ENCODE results near the gene STK40.

STK40 gene

DNA sequence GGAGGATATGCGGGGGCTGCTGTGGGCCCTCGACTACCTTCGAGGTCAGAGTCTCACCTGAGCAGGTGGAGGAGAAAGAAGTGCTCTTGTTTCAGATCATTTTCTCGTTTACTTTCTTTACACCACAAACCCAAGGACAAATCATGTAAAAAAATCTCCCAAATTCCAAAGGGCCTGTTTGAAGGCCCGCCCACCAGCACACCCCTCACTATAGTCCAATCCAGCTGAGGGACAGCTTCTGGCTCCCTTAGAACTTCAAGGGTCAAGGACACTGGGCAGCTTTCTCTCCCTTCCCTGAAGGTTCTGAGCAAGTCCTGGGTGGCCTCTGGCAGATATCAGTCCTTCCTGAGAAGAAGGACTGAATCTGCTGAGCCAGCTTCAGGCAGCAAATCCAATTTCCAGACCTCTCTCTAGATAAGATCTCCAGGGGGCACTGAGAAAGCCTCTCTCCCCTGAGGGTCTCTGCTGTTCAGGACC is 5.5 kb downstream of the STK40 start:
- DNase-seq: no peak

DNA sequence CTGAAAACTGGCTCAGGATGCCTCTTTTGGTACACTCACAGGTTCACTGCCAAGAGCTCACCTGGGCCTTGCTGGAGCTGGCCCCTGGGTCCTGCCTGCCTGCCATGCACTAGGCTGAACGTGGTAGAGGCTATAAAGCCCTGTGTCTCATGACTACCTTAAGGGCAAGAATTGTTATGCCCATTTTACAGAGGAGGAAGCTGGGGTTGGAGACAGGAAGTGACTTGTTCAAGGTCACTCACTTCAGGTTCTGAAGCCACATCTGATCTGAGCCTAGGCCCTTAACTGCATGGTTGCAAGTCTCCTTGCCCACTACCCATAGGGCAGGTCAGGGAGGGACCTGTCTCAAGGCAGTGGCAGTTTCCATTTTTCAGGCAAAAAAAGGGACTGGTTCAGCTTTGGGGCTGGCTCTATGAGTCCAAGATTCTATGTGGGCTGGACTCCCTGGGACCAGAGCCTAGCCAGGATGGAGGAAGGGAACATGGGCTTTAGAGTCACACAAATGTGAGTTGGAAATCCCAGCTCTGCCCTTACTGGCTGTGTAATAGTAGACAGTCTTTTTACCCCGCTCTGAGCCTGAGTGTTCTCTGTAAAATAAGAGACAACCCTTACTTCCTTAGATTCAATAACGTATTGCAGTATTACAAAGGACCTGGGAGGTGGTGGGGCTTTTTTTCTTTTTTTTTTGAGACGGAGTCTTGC is 7.8 kb downstream of the STK40 start:
- no peak for DNase-seq

DNA sequence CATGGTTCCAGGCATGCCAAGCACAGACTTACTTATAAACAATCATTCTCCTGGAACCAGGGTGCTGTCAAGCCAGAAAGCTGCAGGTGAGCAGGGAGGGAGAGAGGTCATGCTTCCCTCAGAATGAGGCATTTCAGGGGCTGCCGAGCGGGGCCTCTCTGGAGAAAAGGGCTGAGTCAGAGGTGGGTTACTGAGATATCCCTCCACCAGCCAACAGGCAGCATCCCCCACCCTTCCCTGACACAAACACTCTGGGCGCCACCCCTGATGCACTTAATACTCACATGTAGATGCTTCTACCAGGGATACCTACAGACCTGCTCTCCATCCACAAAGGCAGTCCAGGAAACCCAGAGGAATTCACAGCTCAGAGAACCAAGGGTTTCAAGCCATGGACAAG is 13.1 kb downstream of the STK40 start:
- DNase-seq: no peak

DNA sequence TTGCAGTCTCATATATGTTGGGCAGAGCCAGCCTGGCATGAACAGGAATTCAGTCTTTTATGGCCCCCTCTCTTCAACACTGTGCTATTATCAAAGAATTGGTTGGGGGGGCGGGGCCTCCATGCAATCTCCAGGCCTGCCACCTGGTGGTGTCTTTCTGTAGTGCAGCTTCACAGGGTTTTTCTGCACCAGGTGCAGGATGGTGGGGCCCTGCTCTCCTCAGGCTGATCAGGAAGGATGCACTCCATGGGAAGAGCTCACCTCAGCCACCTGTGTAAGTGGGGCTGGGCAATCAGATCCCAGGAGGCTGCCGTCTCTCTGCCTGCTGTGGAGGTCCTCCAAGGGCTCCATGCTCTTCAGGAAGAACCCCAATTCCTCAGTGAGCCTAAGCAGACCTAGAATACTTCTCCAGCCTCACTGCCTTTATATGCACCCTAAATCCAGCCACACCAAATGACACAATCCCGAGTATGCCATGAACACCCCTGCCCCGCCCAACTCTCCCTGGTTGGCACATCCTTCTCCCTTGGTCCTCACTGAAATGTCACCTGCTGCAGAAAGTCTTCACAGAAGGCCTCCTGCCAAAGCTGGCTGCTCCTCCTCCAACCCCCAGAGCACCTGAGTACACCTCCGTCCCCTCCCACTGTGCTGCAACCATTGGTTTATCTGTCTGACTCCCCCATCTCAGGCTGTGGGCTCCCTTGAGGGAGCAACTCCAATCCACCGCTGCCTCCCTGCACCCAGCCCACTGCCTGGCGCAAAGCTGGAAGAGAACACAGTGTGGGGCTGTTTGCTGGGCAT is 16.5 kb downstream of the STK40 start:
- peak; percentile 67 for DNase-seq

DNA sequence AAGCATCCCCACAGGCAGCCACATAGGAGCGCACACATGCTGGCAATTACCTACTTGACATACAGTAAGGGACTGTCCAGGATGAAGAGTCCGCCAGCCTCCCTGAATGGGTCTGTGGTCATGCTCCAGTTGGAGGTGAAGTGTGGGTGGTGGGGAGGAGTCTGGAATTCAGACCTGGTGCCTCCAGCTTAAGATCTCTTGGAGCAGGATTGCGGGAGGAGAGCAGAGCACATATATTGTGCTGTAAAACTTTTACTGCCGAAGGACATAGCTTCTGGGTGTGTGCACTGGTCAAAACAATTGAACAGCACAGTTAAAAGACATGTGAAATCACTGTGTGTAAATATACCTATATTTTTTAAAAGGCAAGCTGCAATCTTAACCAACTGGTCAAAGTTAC is 17.9 kb downstream of the STK40 start:
- no peak for DNase-seq

DNA sequence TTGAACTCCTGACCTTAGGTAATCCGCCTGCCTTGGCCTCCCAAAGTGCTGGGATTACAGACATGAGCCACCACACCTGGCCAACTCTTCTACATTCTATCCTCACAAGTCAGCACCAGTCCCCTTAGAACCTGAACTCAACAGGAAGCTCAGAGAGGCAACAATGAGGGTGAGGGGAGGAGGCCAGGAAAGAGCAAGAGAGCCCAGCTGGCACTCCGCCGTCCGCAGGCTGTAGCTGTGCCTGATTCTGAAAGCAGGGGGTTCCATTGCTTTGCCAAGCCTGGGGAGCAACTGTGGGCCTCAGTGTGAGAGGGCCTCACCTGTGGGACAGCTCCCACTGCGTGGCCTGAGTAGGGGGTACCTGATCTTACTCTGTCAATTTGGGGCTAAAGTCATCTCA is 18.7 kb downstream of the STK40 start:
- DNase-seq: no peak

DNA sequence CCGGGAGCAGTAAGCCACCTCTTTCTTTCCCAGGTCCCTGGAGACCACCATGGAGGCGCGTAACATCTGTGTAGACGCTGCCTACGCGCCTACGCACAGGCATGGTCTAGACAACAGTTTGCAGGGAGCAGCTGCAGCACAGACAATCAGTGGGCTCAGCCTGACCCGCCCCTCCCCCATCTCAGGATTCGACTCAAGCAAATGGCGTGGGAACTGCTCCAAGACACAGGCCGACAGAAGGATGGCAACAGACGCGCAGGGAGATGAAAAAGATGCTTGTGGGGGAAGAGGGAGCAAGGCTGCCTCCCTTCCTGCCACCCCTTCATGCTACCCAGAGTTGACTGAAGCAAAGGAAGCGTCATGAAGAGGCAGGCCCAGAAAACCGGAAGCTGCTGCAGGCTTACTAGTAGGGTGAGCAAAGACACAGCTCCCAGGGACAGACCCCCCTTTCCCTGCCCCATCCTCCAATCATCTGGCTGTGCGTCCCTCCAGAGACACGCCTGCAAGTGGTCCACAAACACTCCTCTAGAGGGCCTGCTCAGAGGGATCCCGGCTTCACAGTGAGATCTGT is 19.5 kb downstream of the STK40 start:
- DNase-seq: peak; percentile 49

DNA sequence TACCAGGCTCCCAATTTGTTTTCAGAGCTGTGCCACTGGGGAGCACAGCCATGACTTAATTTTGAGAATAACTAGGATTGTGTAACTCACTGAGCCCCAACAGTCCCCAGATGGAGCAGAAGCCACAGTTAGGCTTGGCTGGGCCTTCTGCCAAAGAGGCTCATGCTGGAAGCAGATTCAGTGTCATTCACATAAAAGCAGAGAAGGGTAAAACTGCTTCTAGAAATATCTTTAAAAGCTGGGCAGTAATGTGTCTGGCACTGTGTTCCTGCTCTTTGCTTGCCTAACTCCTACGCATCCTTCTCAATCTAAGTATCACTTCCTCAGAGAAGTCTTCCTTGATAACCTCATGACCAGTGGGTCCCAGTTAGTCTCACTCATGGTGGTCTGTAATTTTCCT is 20.3 kb downstream of the STK40 start:
- no peak for DNase-seq

DNA sequence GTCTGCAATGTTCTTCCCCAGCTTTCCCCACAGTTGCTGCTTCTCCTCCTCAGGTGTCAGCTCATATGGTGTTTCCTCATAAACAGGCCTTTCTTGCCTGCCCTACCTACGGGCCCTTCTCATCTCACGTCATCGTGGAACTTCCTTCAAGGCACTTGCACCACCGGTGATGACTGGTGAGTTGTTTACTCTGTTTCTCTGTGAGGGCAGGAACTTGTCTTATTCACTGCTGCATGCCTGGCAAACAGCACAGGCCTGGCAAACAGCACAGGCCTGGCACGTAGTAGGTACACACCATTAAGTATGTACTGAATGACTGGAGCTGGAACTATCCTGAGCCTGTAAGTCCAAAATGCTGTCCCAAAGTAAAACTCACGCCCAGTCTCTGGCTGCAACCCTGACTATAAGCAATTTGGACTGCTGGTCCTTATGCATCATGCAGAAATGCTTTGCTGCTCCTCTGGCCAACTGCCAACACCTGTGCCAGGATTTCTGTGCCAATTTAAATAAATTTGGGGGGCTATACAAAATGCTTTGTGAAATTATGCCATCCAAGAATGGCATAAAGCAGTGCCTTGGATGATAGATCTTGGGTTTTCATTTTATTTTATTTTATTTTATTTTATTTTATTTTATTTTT is 25.7 kb downstream of the STK40 start:
- no peak for DNase-seq

DNA sequence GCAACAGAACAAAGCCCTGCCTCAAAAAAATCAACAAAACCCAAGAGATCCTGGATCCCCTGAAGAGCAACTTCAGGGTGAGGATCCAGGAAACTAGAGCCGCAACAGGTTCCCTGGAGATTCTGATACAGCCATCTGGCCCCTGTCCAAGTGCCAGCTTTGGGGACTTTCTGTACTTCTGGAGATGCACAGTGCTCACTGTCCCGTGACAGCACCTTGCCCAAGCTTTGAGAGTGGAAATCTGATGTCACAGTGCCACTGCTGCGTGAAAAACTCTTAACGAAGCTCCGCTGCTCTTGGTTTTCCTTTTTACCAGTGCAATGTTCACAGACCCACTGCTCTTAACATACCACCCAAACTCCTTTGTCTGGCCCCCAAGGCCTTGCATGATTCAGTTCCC is 26.3 kb downstream of the STK40 start:
- no peak for DNase-seq

DNA sequence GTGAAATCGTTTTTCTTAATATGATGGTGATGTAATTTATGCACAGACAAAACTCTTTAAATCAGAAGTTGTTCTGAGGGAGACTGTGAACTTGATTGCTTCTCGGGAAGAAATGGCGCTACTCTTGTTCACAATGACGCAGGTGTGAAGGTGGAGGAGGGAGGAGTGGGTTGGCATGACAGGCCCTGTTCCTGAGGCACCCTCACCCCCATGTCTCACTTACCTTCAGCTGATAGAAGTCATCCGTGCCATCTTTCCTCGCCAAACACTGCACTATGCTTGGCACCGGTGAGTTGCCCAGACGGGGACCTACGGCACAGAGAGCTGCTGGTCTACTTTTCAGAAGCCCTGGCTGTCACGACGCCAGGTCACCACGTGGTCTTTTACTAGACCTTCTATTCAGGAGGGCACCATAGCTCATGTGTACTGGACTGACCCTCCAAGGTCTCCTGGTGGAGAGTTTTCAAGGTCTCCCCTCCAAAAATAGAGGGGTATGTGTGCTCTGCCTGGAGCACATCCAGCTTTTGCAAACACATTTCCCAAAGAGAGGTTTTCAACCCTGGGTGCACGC is 27.1 kb downstream of the STK40 start:
- DNase-seq: no peak

DNA sequence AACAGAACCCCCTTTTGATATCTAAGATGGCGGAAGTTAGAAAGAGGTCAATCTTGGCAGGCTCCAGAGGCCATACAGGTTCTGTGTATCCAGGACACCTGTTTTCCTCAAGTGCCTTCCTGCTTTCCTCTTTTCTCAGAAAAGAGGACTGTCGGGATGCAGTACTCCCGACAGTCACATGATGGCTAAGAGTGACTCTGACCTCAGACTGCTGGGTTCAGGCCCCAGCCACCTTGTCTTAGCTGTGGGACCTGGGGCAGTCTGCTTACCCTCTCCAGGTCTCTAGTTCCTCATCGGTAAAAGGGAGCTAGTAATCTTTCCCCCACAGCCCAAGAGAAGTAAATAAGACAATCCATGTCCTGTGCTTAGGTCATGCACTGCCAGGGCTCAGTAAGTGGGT is 29.9 kb downstream of the STK40 start:
- DNase-seq: no peak

DNA sequence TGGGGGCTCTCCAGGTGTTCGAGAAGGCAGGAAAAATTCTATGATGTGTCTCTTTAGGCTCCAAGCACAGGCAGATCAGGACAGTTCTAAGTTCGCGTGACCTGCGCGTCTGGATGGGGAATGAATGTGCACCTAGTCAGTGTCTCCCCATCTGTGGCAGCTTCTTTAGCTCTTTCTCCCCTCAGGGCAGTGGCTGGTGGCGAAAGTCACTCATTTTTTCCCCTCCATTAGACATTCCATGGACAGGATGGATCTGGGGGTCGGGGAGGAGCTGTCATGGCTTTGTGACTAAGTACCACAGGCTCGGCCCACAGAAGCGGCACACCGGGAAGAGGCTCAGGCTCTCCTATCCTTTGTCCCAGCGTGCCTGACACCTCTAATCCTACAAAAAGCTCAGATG is 31.2 kb downstream of the STK40 start:
- DNase-seq: no peak

DNA sequence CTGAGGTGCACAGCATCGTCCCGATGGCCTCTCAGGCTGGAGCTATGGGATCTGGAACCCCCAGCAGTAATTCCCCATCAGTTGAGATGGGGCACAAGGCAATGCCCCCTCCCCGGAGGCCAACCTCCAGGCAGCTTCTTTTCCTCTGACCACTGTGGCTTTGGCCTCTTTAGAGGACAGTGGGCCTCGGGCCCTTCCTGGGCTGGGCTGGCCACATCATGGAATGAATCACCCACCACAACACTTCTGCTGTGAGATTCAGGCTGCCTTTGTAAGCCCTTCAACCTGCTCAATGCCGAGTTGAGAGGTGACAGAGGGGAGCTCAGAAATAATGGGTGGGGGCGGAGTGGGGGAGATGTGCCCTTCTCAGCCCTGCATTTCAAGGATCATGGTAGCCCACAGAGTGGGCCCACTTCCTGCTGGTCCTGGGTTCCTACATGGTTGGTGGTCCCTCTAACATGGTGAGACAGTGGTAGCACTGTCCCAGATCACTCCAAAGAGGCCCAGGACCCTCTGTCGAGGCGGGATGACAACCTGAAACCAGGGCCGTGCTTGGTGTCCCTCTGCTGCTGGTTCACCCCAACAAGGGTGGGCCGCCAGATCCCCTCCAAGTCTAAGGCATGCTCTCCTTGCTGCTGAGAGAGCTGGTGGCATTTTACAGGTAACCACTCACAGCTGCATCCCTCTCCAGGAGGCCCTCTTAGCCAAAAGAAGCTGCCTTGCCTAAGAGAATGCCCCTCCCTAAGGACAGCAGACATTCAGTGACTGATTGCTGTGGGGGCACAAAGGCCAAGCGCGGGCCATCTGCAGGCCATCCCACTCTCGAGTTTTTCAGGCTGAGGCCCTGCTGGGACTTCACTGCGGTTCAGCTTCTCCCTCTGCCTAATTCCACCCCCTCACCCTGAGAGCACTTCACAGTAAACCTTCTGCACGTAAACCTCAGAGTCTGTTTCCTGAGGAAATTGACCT is 32.5 kb downstream of the STK40 start:
- no peak for DNase-seq

DNA sequence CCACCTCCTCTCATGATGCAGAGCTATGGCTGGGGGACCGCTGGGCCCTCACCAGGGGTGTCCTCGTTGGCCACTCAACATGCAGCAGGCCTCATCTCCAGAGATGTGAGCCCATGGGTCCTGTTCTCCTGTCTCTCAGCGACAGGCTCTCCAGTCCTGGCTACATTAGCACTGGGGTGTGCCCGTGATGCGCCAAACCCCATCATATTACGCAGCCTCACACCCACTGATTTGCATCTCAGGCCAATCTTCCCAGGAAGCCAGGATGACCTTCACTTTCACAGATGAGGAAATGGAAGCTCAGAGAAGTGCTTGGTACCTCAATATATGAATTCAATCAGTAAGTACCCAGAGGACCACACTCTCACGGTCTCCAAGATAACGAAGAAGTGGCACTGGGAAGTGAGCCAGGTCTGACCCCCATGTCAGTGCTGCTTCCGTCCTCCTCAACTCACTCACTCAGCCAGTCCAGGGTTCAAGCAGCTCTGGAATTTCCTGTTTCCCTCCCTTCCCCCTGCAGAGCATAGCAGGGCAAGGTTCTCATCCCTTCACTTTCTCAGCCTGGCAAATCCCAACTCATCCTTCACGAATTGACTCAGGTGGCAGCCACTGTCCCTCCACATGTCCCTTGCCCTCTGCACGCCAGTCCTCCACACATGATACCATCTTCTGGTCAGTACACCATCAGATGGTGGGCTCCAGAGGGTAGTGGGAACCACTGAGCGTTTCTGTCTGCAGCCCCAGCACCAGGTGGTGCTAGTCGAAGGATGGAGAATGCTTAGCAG is 33.4 kb downstream of the STK40 start:
- no peak for DNase-seq

DNA sequence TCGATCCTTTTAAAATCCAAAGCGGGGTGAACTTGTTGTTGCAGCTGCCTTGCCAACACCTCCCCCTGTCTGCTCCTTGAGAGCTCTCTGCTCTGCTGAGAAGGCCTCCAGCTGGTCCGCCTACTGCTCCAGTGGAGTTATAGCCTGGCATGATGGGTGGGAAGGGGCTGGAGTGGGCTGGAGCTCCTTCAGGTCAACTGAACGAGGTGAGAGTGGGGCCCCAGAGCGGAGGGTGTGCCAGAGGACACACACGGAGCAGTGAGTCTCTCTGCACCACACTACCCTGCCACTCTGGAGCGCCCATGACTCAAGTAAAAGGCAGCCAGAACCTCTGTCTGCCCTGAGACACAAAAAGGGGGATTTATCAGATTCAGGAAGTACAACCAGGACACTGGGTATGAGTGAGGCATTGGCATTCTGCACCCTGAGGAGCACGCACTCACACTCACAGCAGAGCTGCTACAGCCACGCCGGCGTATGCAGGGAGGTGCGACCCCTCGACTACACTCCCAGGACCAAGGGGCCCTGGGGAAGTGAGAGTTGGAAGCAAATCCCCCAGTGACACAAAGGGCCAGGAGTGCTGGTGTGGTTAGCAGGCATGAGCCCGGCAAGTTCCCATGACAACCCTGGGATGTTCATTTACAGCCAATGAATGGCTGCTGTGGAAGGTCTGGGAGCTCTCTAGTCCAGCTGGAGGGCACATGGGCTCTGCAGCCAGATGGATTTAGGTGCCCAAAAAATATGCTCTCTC is 34.3 kb downstream of the STK40 start:
- no peak for DNase-seq

DNA sequence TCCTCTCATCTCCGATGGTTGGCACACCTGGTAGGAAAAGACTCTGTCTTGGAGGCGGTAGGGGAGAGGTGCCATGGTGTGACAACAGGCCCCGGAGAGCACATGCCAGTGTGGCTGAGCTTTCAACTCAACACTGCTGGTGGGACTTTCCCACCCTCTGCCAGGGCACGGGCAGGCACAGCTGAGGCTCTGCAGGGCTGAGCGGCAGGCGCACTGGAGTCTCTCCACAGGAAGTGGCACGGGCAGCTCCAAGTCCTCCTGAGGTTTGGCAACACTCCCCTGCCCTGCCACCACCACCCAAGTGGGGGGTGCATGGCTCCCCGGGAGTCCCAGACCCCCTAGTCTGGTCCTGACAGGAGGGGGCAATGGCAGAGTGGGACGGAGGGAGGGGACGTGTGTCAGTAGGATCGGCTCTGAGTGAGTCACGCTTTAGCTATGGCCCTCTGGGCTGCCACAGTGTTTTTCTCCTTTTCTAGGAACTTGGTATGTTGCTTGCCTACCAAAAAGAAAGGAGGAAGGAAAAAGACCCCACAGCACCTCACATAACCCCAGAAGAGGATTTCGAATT is 35.0 kb downstream of the STK40 start:
- DNase-seq: no peak

DNA sequence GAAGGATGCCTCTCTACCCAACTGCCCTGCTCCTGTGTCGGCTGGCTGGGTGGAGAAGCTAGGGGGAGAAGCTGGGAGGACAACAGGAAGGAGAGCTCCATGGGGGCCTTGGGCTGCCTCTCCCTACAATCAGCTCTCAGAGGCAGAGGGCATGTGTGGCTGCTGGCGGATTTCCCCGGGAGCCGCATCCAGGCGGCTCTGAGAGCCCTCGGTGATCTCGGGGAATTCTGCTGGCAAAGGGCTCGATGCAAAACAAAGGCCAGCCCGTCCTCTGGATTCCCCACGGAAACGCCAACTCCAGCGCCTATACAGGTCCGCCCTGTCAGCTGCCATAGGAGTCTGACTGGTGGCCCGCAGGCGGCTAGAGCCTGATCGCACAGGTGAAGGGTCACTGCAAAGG is 35.9 kb downstream of the STK40 start:
- DNase-seq: no peak

DNA sequence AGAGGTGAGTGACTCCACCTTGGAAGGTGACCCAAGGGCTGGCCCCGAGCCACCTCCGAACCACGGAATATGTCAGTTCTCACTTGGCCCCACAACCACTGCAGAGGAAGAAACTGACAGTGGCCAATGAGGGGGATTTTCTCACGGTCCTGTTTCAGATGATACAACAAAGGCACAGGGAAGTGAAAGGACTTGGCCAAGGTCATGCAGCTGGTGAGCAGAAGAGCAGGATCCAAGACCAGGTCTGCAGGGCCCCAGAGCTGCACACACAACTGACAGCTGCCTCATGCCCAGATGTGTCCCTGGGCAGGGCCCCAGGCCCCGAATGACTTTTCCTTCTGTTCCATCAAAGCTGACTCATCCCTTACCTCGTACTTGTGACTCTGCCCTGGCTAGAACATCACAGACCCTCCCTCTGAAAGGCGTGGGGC is 36.5 kb downstream of the STK40 start:
- no peak for DNase-seq

All from right kidney (tissue), 1 donor.